ENCODE results near the gene SCG3. TPM values are rescaled to one million over a fixed set of nuclear protein-coding genes. Genes with fewer than 3 reads are reported as not detected.

The SCG3 gene
- total RNA-seq, 1 donor from 2014 or later: not detected

DNA sequence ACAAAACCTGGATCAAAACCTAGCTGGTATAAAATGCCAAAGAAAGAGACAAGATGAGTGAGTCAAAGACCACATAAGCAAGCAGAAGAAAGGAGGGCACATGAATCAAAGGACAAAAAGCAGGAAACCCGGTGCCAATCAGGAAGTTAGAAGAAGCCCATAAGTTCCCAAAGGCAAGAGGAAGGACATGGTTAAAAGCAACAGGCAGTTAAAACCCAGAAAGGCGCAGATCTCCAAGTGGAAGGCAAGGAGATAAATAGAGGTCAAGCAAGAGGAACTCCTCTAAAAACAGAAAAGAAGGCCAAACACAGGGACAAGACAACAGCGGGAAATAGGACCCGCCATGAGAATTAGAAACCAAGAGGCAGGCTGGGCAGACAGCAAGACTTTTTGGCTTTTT, 74.5 kb downstream of the SCG3 start:
- DNase-seq (ENCODE audit: low spot score) (no peak), ATAC-seq (no peak)

- ATAC-seq: no peak
- DNase-seq (ENCODE audit: low spot score): no peak
These were observed 75.2 kb downstream of the SCG3 start for GRCh38 chr15:51756482-51756881.

DNA sequence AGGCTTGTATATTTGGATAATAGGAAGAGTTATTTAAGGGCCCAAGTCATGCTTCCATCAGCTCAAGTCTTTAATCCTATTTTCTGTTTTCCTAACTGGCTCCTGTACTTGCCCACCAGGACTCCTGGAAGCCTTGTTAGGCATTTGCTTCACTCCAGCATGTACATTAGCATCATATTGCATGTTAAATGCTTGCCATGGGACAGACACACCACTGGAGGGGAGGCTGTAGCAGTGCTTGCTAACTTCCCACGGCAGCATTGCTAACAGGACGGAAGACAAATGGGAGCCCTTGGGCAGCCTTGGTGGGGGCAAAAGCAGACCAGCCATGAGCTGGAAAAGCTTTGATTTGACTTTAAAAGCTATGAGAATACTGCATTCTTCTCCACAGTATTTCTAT, 76.1 kb downstream of the SCG3 start:
- DNase-seq (ENCODE audit: low spot score): no peak
- no peak for ATAC-seq

DNA sequence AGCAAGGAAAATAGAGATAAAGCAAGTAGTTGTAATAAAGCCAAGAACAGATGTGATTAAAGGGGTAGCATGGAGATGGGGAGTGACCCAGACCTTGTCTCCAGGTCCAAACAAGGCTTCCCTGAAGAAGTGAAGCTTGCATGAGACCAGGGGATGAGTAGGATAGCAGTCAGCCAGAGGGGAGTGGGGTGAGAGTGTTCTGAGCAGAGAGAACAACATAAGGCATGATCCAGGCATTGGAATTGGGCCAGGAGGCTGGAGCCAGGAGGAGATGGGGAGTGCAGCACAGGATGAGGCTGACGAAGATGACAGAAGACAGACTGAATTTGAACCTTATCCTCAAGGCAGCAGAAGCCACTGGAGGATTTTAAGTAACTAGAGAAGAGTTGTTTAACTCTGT, 77.3 kb downstream of the SCG3 start:
- no peak for DNase-seq (ENCODE audit: low spot score)

GRCh38 chr15:51759557-51760070, 78.3 kb downstream of the SCG3 start:
- ATAC-seq: no peak
- no peak for DNase-seq (ENCODE audit: low spot score)

More for the DNA sequence above, 77.3 kb downstream of the SCG3 start:
- ATAC-seq: peak; percentile 39

- no peak for ATAC-seq
- DNase-seq (ENCODE audit: low spot score): no peak
These were observed 79.5 kb downstream of the SCG3 start for GRCh38 chr15:51760805-51761204.

GRCh38 chr15:51765751-51766150, 84.4 kb downstream of the SCG3 start:
- DNase-seq (ENCODE audit: low spot score): no peak
- no peak for ATAC-seq

DNA sequence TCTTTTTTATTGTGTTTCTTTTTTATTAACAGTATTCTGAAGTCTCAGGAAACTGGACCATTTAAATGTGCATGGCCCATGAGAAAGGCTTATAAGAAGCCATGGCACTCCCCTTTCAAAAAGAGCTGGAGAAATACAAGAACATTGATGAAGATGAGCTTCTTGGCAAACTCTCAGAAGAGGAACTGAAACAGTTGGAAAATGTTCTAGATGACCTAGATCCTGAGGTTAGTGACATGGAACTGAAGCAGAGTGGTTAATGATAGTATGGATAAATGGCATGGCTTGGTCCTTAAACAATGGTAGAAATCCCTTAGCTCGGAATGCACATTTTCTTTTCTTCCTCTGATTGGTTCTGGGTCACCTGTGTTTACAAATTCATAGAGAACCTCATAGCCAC, 85.0 kb downstream of the SCG3 start:
- ATAC-seq: no peak

GRCh38 chr15:51768018-51768417, 86.7 kb downstream of the SCG3 start:
- ATAC-seq: peak; percentile 16
- DNase-seq (ENCODE audit: low spot score): no peak

More for the DNA sequence above, 85.0 kb downstream of the SCG3 start:
- no peak for DNase-seq (ENCODE audit: low spot score)

Other genes starting within 250 kb of the SCG3 start
- gene DMXL2, start 58.7 kb upstream of the SCG3 start, total RNA-seq: 9.9 TPM
- gene LYSMD2, start 56.2 kb downstream of the SCG3 start, total RNA-seq: 4.8 TPM
- gene TMOD2, start 70.1 kb downstream of the SCG3 start, total RNA-seq: 1.4 TPM
- 21.2 TPM for gene TMOD3, start 148.2 kb downstream of the SCG3 start, total RNA-seq

All from left lobe of liver (tissue), 2 donors.